CD4-positive, alpha-beta memory T cell (primary cell): ENCODE measurements around the gene NES. TPM values are rescaled to one million over a fixed set of nuclear protein-coding genes. Genes with fewer than 3 reads are reported as not detected.

ENCODE experiments used
- CTCF ChIA-PET: fragments of 350-600 bp; sonication (Branson Sonifier 250); formaldehyde crosslinking; loops from one replicate; lab custom pipeline; 2021; ENCODE audit warnings: inconsistent platforms; ENCODE audit not compliant: partially characterized antibody; lab: Charles Lee
- POLR2A ChIA-PET: fragments of 350-600 bp; sonication (Branson Sonifier 250); formaldehyde crosslinking; loops from one replicate; lab custom pipeline; 2021; ENCODE audit not compliant: partially characterized antibody; lab: Charles Lee
- DNase-seq, 5 donors: peaks; one replicate each; pipeline versions ENCODE4 v3.0.0 to v3.0.0-alpha.2; 2020 to 2022; ENCODE audit warnings: mixed read lengths in 1 of 5
- H3K27ac ChIP-seq: one replicate; pipeline ENCODE4 v1.7.0; 2013; ENCODE audit warnings: low read depth, low read length
- H3K27me3 ChIP-seq: 2 replicates; pipeline ENCODE4 v1.7.0; 2013; ENCODE audit warnings: mild to moderate bottlenecking, low read length, moderate library complexity; ENCODE audit not compliant: insufficient read depth
- H3K36me3 ChIP-seq: 2 replicates; pipeline ENCODE4 v1.7.0; 2013; ENCODE audit warnings: mild to moderate bottlenecking, low read length, moderate library complexity; ENCODE audit not compliant: insufficient read depth
- H3K4me1 ChIP-seq: 2 replicates; pipeline ENCODE4 v1.7.0; 2013; ENCODE audit warnings: mild to moderate bottlenecking, low read length, moderate library complexity; ENCODE audit not compliant: insufficient read depth
- H3K4me3 ChIP-seq, 2 donors: one replicate each; pipeline ENCODE4 v1.7.0; 2013; ENCODE audit warnings: low read length in 2 of 2, mild to moderate bottlenecking in 1 of 2
- H3K9me3 ChIP-seq, 2 donors: one replicate each; pipeline ENCODE4 v1.7.0; 2013; ENCODE audit warnings: low read length in 2 of 2, control low read depth in 1 of 2; ENCODE audit not compliant: control insufficient read depth in 1 of 2
- H3K27ac Mint-ChIP-seq, 7 donors: one replicate each; pipeline ENCODE4 v1.8.0; 2020 to 2021; ENCODE audit warnings: mixed read lengths in 7 of 7, mild to moderate bottlenecking in 6 of 7, inconsistent platforms in 3 of 7, moderate library complexity in 3 of 7
- H3K27me3 Mint-ChIP-seq, 2 donors: one replicate each; pipeline ENCODE4 v1.8.0; 2020 to 2021; ENCODE audit warnings: mixed read lengths in 2 of 2
- H3K36me3 Mint-ChIP-seq, 2 donors: one replicate each; pipeline ENCODE4 v1.8.0; 2020 to 2021; ENCODE audit warnings: mixed read lengths in 2 of 2, inconsistent platforms in 1 of 2, mild to moderate bottlenecking in 1 of 2
- H3K4me1 Mint-ChIP-seq, 4 donors: one replicate each; pipeline ENCODE4 v1.8.0; 2020 to 2021; ENCODE audit warnings: mixed read lengths in 4 of 4, mild to moderate bottlenecking in 1 of 4
- H3K4me3 Mint-ChIP-seq, 8 donors: one replicate each; pipeline ENCODE4 v1.8.0; 2020 to 2021; ENCODE audit warnings: mixed read lengths in 8 of 8, mild to moderate bottlenecking in 7 of 8, moderate library complexity in 6 of 8, inconsistent platforms in 3 of 8
- H3K9me3 Mint-ChIP-seq, 8 donors: one replicate each; pipeline ENCODE4 v1.8.0; 2020 to 2021; ENCODE audit warnings: mixed read lengths in 8 of 8, mild to moderate bottlenecking in 5 of 8, inconsistent platforms in 3 of 8, moderate library complexity in 1 of 8
- intact Hi-C: fragments of 100-400 bp; cut with micrococcal nuclease; formaldehyde crosslinking; loops from one replicate; pipeline ENCODE4 v1.15.1; 2023
- polyA plus RNA-seq, 2 donors: library from polyadenylated mRNA; unstranded; fragments of 300-500 nt; fragmentation: Illumina TruSeq; gene quantifications; one replicate each; pipeline ENCODE4 v1.2.3, GENCODE V29; 2021
- total RNA-seq, 2 experiments: library from RNA; stranded (reverse); gene quantifications; one replicate each; pipeline ENCODE4 v1.2.3, GENCODE V29; 2021

The NES gene
- total and polyA plus RNA-seq, 4 experiments from 2014 or later = not detected

- Mint-ChIP-seq H3K36me3 (no peaks in the 10 kb centered on the region), H3K27me3 (peaks cover 20 to 36% of the 10 kb centered on the region in 2 donors), H3K4me1 (peaks cover 0 to 3% (median 1%) of the 10 kb centered on the region in 4 donors), H3K4me3 (no peak overlapping the region), H3K27ac (no peak overlapping the region), H3K9me3 (no peaks in the 10 kb centered on the region)
- H3K4me3 ChIP-seq = no peak overlapping the region
- H3K27me3 ChIP-seq = no peaks in the 10 kb centered on the region
- intact Hi-C loops = no loop called here
- H3K4me1 ChIP-seq = peaks cover 9% of the 10 kb centered on the region
- no peak for DNase-seq
- ChIA-PET CTCF (interaction anchor here (2.1 to 12.1 kb wide), 2 partner anchors 8 kb away, joined by 6 to 187 read pairs; partner anchors contain the start of gene CRABP2), POLR2A (interaction anchor here (1.4 kb wide), 1 partner anchor 9 kb away, joined by 3 read pairs; no protein-coding TSS in a partner anchor)
- H3K27ac ChIP-seq = no peak overlapping the region
- H3K36me3 ChIP-seq = no peaks in the 10 kb centered on the region
- H3K9me3 ChIP-seq = no peaks in the 10 kb centered on the region
Measured at GRCh38 chr1:156697481-156697880, 20.3 kb upstream of the NES start.

GRCh38 chr1:156696755-156697154, 19.5 kb upstream of the NES start:
- ChIA-PET CTCF (interaction anchor here (1.1 to 2.1 kb wide), 2 partner anchors 9 to 29 kb away, joined by 3 to 6 read pairs; partner anchors contain the start of gene CRABP2), POLR2A (no interaction called here)
- H3K4me1 ChIP-seq = peaks cover 14% of the 10 kb centered on the region
- intact Hi-C loops = no loop called here
- peaks cover under 1% of the 10 kb centered on the region for H3K27me3 ChIP-seq
- H3K4me3 Mint-ChIP-seq = no peak overlapping the region
- no peaks in the 10 kb centered on the region for H3K36me3 Mint-ChIP-seq
- no peak overlapping the region for H3K27ac ChIP-seq
- no peaks in the 10 kb centered on the region for H3K9me3 Mint-ChIP-seq
- no peaks in the 10 kb centered on the region for H3K9me3 ChIP-seq
- peaks cover 3 to 9% (median 7%) of the 10 kb centered on the region in 4 donors for H3K4me1 Mint-ChIP-seq
- no peaks in the 10 kb centered on the region for H3K36me3 ChIP-seq
- peak overlapping the region in 1 of 7 donors; percentile 24 for H3K27ac Mint-ChIP-seq
- peaks cover 26 to 43% of the 10 kb centered on the region in 2 donors for H3K27me3 Mint-ChIP-seq
- H3K4me3 ChIP-seq = no peak overlapping the region
- no peak for DNase-seq

- H3K27ac ChIP-seq = no peak overlapping the region
- no peaks in the 10 kb centered on the region for H3K9me3 ChIP-seq
- H3K4me1 ChIP-seq = peaks cover 15% of the 10 kb centered on the region
- Mint-ChIP-seq H3K27ac (no peak overlapping the region), H3K27me3 (peaks cover 29 to 50% of the 10 kb centered on the region in 2 donors), H3K36me3 (no peaks in the 10 kb centered on the region), H3K9me3 (no peaks in the 10 kb centered on the region), H3K4me3 (no peak overlapping the region), H3K4me1 (peaks cover 3 to 12% (median 9%) of the 10 kb centered on the region in 4 donors)
- DNase-seq = no peak
- intact Hi-C loops = no loop called here
- no peak overlapping the region for H3K4me3 ChIP-seq
- peaks cover 22% of the 10 kb centered on the region for H3K27me3 ChIP-seq
- CTCF ChIA-PET = interaction anchor here (1.6 to 11.7 kb wide), 3 partner anchors 8 to 33 kb away, joined by 3 to 314 read pairs (median 187); partner anchors contain the start of genes CRABP2, ISG20L2 and METTL25B
- POLR2A ChIA-PET = no interaction called here
- H3K36me3 ChIP-seq = no peaks in the 10 kb centered on the region
Measured at GRCh38 chr1:156694690-156694962, 17.4 kb upstream of the NES start.

- Histone ChIP-seq H3K36me3 (no peaks in the 10 kb centered on the region), H3K27me3 (peaks cover 27% of the 10 kb centered on the region), H3K27ac (no peak overlapping the region), H3K4me1 (peaks cover 21% of the 10 kb centered on the region), H3K9me3 (no peaks in the 10 kb centered on the region), H3K4me3 (no peak overlapping the region)
- intact Hi-C loops = no loop called here
- H3K27me3 Mint-ChIP-seq = peaks cover 31 to 53% of the 10 kb centered on the region in 2 donors
- ChIA-PET POLR2A (no interaction called here), CTCF (interaction anchor here (1.6 to 11.7 kb wide), 3 partner anchors 9 to 34 kb away, joined by 3 to 314 read pairs (median 187); partner anchors contain the start of genes CRABP2, ISG20L2 and METTL25B)
- DNase-seq = no peak
- H3K9me3 Mint-ChIP-seq = no peaks in the 10 kb centered on the region
- H3K36me3 Mint-ChIP-seq = no peaks in the 10 kb centered on the region
- H3K4me3 Mint-ChIP-seq = no peak overlapping the region
- H3K27ac Mint-ChIP-seq = no peak overlapping the region
- peaks cover 6 to 17% (median 13%) of the 10 kb centered on the region in 4 donors for H3K4me1 Mint-ChIP-seq
Measured at GRCh38 chr1:156693848-156694689, 16.9 kb upstream of the NES start.

- peak overlapping the region in 2 of 8 donors; percentile 4 to 32 for H3K4me3 Mint-ChIP-seq
Measured at GRCh38 chr1:156692925-156693847, 16.0 kb upstream of the NES start.

GRCh38 chr1:156692441-156692924, 15.3 kb upstream of the NES start:
- Histone ChIP-seq H3K9me3 (no peaks in the 10 kb centered on the region), H3K4me1 (peaks cover 21% of the 10 kb centered on the region), H3K27ac (no peak overlapping the region), H3K36me3 (no peaks in the 10 kb centered on the region), H3K27me3 (peaks cover 29% of the 10 kb centered on the region), H3K4me3 (no peak overlapping the region)
- Mint-ChIP-seq H3K4me1 (peaks cover 6 to 19% (median 13%) of the 10 kb centered on the region in 4 donors), H3K27ac (peak overlapping the region in 1 of 7 donors; percentile 28), H3K36me3 (no peaks in the 10 kb centered on the region), H3K9me3 (no peaks in the 10 kb centered on the region), H3K4me3 (no peak overlapping the region), H3K27me3 (peaks cover 32 to 50% of the 10 kb centered on the region in 2 donors)
- intact Hi-C loops = no loop called here
- CTCF ChIA-PET = interaction anchor here (1.1 to 11.7 kb wide), 5 partner anchors 10 to 35 kb away, joined by 3 to 314 read pairs (median 146); partner anchors contain the start of genes CRABP2, ISG20L2, METTL25B and NES
- DNase-seq = no peak
- POLR2A ChIA-PET = no interaction called here

More at GRCh38 chr1:156692925-156693847, 16.0 kb upstream of the NES start:
- Histone ChIP-seq H3K4me1 (peaks cover 21% of the 10 kb centered on the region), H3K36me3 (no peaks in the 10 kb centered on the region), H3K4me3 (no peak overlapping the region), H3K27ac (no peak overlapping the region), H3K27me3 (peaks cover 29% of the 10 kb centered on the region), H3K9me3 (no peaks in the 10 kb centered on the region)
- Mint-ChIP-seq H3K4me1 (peaks cover 6 to 19% (median 13%) of the 10 kb centered on the region in 4 donors), H3K9me3 (no peaks in the 10 kb centered on the region), H3K27ac (no peak overlapping the region), H3K36me3 (no peaks in the 10 kb centered on the region), H3K27me3 (peaks cover 32 to 53% of the 10 kb centered on the region in 2 donors)
- ChIA-PET CTCF (interaction anchor here (1.6 to 11.7 kb wide), 4 partner anchors 10 to 35 kb away, joined by 3 to 314 read pairs (median 166); partner anchors contain the start of genes CRABP2, ISG20L2 and METTL25B), POLR2A (no interaction called here)
- peak in 4 of 5 donors; percentile 11 to 49 (median 17) for DNase-seq
- intact Hi-C loops = no loop called here
